PC-9 (cell line): ENCODE data around the gene EFTUD2. TPM values are rescaled to one million over a fixed set of nuclear protein-coding genes. Genes with fewer than 3 reads are reported as not detected.

Source experiments
- BruUV-seq: library from RNA; stranded (reverse); fragments of 400-500 nt; replicated peaks from 2 replicates; lab custom pipeline; 2021; lab: Mats Ljungman, UMichigan
- CTCF ChIA-PET: fragments of 300-600 bp; sonication (Branson Sonifier 250); formaldehyde crosslinking; loops from one replicate; lab custom pipeline; 2022; ENCODE audit warnings: antibody characterized with exemption; lab: Charles Lee
- POLR2A ChIA-PET: fragments of 300-600 bp; sonication (Branson Sonifier 250); formaldehyde crosslinking; loops from one replicate; lab custom pipeline; 2022; ENCODE audit warnings: antibody characterized with exemption; ENCODE audit not compliant: unreplicated experiment; lab: Charles Lee
- DNase-seq, 2 experiments: peaks; one replicate each; pipeline versions ENCODE4 v3.0.0 to v3.0.0-alpha.2; 2015 to 2022; ENCODE audit warnings: mixed read lengths in 1 of 2
- H2AFZ ChIP-seq: fragments of 200-600 bp; sonication (generic); 2 replicates; pipeline ENCODE4 v1.8.1; 2017; ENCODE audit warnings: antibody characterized with exemption
- H3F3A ChIP-seq: fragments of 200-600 bp; sonication (generic); 2 replicates; pipeline ENCODE4 v1.8.1; 2017; ENCODE audit warnings: antibody characterized with exemption, mild to moderate bottlenecking, low read depth; ENCODE audit not compliant: insufficient read depth
- H3K27ac ChIP-seq: fragments of 200-600 bp; sonication (generic); 2 replicates; pipeline ENCODE4 v1.6.1; 2016; ENCODE audit warnings: mixed run types
- H3K27me3 ChIP-seq: fragments of 200-600 bp; sonication (generic); 2 replicates; pipeline ENCODE4 v1.6.1; 2016; ENCODE audit warnings: low read depth, mixed run types; ENCODE audit not compliant: insufficient read depth
- H3K36me3 ChIP-seq: fragments of 200-600 bp; sonication (generic); 2 replicates; pipeline ENCODE4 v1.6.1; 2016; ENCODE audit warnings: low read depth, mixed run types
- H3K4me1 ChIP-seq: fragments of 200-600 bp; sonication (generic); replicated peaks from 2 replicates; pipeline ENCODE4 v1.6.1; 2016; ENCODE audit warnings: mixed run types; ENCODE audit not compliant: insufficient read depth
- H3K4me2 ChIP-seq: fragments of 200-600 bp; sonication (generic); 2 replicates; pipeline ENCODE4 v1.6.1; 2017; ENCODE audit warnings: mixed run types
- H3K4me3 ChIP-seq: fragments of 200-600 bp; sonication (generic); 2 replicates; pipeline ENCODE4 v1.6.1; 2016; ENCODE audit warnings: mixed run types
- H3K79me2 ChIP-seq: fragments of 200-600 bp; sonication (generic); 2 replicates; pipeline ENCODE4 v1.6.1; 2017; ENCODE audit warnings: low read depth, mixed run types
- H3K9me2 ChIP-seq: fragments of 200-600 bp; sonication (generic); 2 replicates; pipeline ENCODE4 v1.8.1; 2017; ENCODE audit warnings: mild to moderate bottlenecking; ENCODE audit not compliant: insufficient read depth
- H3K9me3 ChIP-seq: fragments of 200-600 bp; sonication (generic); 2 replicates; pipeline ENCODE4 v1.8.1; 2016; ENCODE audit warnings: low read depth; ENCODE audit not compliant: insufficient read depth
- H4K20me1 ChIP-seq: fragments of 200-600 bp; sonication (generic); 2 replicates; pipeline ENCODE4 v1.8.1; 2017; ENCODE audit not compliant: insufficient read depth
- EZH2 ChIP-seq: fragments of 200-600 bp; sonication (generic); IDR thresholded peaks from 2 replicates; pipeline ENCODE4 v1.8.0; 2017; ENCODE audit warnings: antibody characterized with exemption, low read depth
- intact Hi-C: fragments of 100-400 bp; cut with micrococcal nuclease; formaldehyde crosslinking; loops from one replicate; pipeline ENCODE4 v1.10.0; 2022; ENCODE audit not compliant: unreplicated experiment
- total RNA-seq: library from RNA; stranded (reverse); gene quantifications from 2 replicates; pipeline ENCODE4 v1.2.3, GENCODE V29; 2021
- TF ChIP-seq, protein P1 (sequence below): fragments of 200-600 bp; sonication (generic); conservative IDR thresholded peaks from 2 replicates; pipeline ENCODE4 v1.6.1; 2017; ENCODE audit warnings: mixed run types, antibody characterized with exemption, mild to moderate bottlenecking, moderate library complexity

The EFTUD2 gene
- total RNA-seq, 1 experiment from 2014 or later, result 126 TPM

DNA sequence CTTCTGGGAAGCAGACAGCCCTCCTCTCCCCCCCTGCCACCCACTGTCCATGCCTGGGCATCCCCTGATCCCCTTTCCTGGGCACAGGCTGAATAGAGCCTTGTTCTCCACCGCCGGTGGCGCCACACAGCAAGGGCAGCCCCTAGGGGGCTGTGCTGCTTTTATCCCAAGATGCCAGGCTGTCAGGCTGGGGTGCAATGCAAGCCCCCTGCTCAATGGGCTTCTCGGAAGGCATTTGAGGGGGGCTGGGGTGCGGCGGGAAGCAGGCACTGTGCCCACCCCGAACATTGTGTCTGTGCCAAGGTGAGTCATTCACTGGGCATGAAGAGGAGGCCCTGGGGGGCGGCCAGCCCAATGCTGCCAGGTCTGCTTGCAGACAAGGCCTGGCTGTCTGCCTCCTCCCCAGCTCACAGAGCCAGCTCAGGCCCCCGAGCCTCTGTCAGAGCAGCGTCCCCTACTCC is 17.6 kb upstream of the EFTUD2 start:
- peaks cover 8% of the 10 kb centered on the region; the same call in 1 of the 2 replicates for H3K27me3 ChIP-seq
- ChIA-PET POLR2A (no interaction called here), CTCF (interaction anchor here (0.7 kb wide), 1 partner anchor 169 kb away, joined by 13 read pairs; no protein-coding TSS in a partner anchor)
- intact Hi-C loops, result no loop called here
- no peak overlapping the region for H3K4me2 ChIP-seq
- H3K79me2 ChIP-seq, result no peaks in the 10 kb centered on the region
- peaks cover 4% of the 10 kb centered on the region; the same call in 1 of the 2 replicates for H3F3A ChIP-seq
- no peak for TF ChIP-seq EZH2
- TF ChIP-seq, protein P1, sequence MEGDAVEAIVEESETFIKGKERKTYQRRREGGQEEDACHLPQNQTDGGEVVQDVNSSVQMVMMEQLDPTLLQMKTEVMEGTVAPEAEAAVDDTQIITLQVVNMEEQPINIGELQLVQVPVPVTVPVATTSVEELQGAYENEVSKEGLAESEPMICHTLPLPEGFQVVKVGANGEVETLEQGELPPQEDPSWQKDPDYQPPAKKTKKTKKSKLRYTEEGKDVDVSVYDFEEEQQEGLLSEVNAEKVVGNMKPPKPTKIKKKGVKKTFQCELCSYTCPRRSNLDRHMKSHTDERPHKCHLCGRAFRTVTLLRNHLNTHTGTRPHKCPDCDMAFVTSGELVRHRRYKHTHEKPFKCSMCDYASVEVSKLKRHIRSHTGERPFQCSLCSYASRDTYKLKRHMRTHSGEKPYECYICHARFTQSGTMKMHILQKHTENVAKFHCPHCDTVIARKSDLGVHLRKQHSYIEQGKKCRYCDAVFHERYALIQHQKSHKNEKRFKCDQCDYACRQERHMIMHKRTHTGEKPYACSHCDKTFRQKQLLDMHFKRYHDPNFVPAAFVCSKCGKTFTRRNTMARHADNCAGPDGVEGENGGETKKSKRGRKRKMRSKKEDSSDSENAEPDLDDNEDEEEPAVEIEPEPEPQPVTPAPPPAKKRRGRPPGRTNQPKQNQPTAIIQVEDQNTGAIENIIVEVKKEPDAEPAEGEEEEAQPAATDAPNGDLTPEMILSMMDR, result no peak
- H2AFZ ChIP-seq, result no peak overlapping the region
- H4K20me1 ChIP-seq, result no peaks in the 10 kb centered on the region
- peak; percentile 31 to 60 for DNase-seq
- H3K9me3 ChIP-seq, result no peaks in the 10 kb centered on the region
- no peak overlapping the region for H3K27ac ChIP-seq
- H3K4me1 ChIP-seq, result peaks cover 9% of the 10 kb centered on the region
- no peaks in the 10 kb centered on the region for H3K36me3 ChIP-seq
- H3K4me3 ChIP-seq, result no peak overlapping the region
- no peaks in the 10 kb centered on the region for H3K9me2 ChIP-seq
- BruUV-seq, result no TSS peak

GRCh38 chr17:44915862-44916780 is 16.9 kb upstream of the EFTUD2 start:
- BruUV-seq, result no TSS peak
- POLR2A ChIA-PET, result interaction anchor here (0.6 kb wide), 1 partner anchor 193 kb away, joined by 3 read pairs; no protein-coding TSS in a partner anchor
- H2AFZ ChIP-seq, result no peak overlapping the region

DNA sequence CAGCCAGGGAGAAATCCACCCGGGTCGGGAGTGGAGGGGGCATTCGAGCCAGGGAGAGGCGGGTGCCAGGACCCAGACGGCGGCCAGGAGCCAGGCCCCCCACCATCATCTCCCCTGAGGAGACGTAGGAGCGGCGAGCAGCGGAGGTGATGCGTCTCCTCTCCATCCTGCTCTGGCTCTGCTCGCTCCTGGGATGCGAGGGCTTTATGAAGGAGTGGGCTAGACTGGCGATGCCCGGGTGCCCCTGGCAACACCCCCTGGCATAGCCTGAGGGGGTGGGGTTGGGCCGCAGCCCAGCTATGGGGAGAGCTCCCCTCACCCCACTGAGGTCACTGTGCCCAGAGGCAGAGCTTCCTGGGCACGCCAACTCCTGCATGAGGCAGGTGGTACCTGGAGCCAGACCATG is 16.1 kb upstream of the EFTUD2 start, which contains the start of gene GFAP:
TSS of gene GFAP (minus strand) at position 180 of the 406 bp plus-strand sequence. CDS start at position 166, 14 bp downstream.
- peaks cover 9% of the 10 kb centered on the region for H3K4me1 ChIP-seq
- H3K27ac ChIP-seq, result no peak within 1 kb of the TSS
- no peak within 1 kb of the TSS for H3K4me2 ChIP-seq
- H3K9me2 ChIP-seq, result no peaks in the 10 kb centered on the region
- BruUV-seq, result no TSS peak
- intact Hi-C loops, result no loop called here
- no peak within 1 kb of the TSS for H3K4me3 ChIP-seq
- no peak for DNase-seq
- H3K27me3 ChIP-seq, result no peaks in the 10 kb centered on the region
- no peaks in the 10 kb centered on the region for H3K9me3 ChIP-seq
- CTCF ChIA-PET, result interaction anchor here (0.6 kb wide), 1 partner anchor 10 kb away, joined by 9 read pairs; no protein-coding TSS in a partner anchor
- no peaks in the 10 kb centered on the region for H4K20me1 ChIP-seq
- H3K36me3 ChIP-seq, result no peaks in the 10 kb centered on the region
- H2AFZ ChIP-seq, result no peak within 1 kb of the TSS
- peaks cover 1% of the 10 kb centered on the region; the same call in 1 of the 2 replicates for H3F3A ChIP-seq
- POLR2A ChIA-PET, result no interaction called here
- H3K79me2 ChIP-seq, result no peaks in the 10 kb centered on the region
- TF ChIP-seq EZH2, result no peak
- TF ChIP-seq, protein P1, result no peak

More at GRCh38 chr17:44915862-44916780, 16.9 kb upstream of the EFTUD2 start:
- Histone ChIP-seq H3K9me3 (no peaks in the 10 kb centered on the region), H3K27me3 (peaks cover 5% of the 10 kb centered on the region; the same call in 1 of the 2 replicates), H3K9me2 (no peaks in the 10 kb centered on the region), H3F3A (peaks cover 4% of the 10 kb centered on the region; the same call in 1 of the 2 replicates), H4K20me1 (no peaks in the 10 kb centered on the region), H3K4me3 (no peak overlapping the region), H3K36me3 (no peaks in the 10 kb centered on the region), H3K4me1 (peaks cover 9% of the 10 kb centered on the region), H3K27ac (no peak overlapping the region), H3K4me2 (no peak overlapping the region), H3K79me2 (no peaks in the 10 kb centered on the region)
- DNase-seq, result peak in 1 of 2 experiments; percentile 43
- intact Hi-C loops, result no loop called here
- TF ChIP-seq EZH2, result no peak
- TF ChIP-seq, protein P1, result no peak
- CTCF ChIA-PET, result interaction anchor here (0.6 kb wide), 1 partner anchor 11 kb away, joined by 9 read pairs; no protein-coding TSS in a partner anchor
